Spinal cord (tissue), 10 donors: ENCODE measurements around the gene GDAP2. TPM values are rescaled to one million over a fixed set of nuclear protein-coding genes. Genes with fewer than 3 reads are reported as not detected.
"Not testable (repeated sequence)": the region's sequence is repeated elsewhere in the genome, so short reads cannot be mapped to it uniquely, and the experiment has no call there.

ENCODE experiments used
- DNase-seq, 6 donors: peaks; one replicate each; pipeline versions ENCODE4 v3.0.0 to v3.0.0-alpha.2; 2013 to 2015; ENCODE audit warnings: low spot score in 6 of 6, low read depth in 4 of 6
- H3K27ac ChIP-seq: one replicate; pipeline ENCODE4 v1.5.1; 2013; ENCODE audit warnings: low read depth, low read length, control low read depth
- H3K27me3 ChIP-seq: one replicate; pipeline ENCODE4 v1.6.1; 2013; ENCODE audit warnings: low read length; ENCODE audit not compliant: control insufficient read depth, insufficient read depth
- H3K36me3 ChIP-seq: one replicate; pipeline ENCODE4 v1.6.1; 2013; ENCODE audit warnings: low read length; ENCODE audit not compliant: control insufficient read depth, insufficient read depth
- H3K4me1 ChIP-seq: one replicate; pipeline ENCODE4 v1.6.1; 2013; ENCODE audit warnings: low read length; ENCODE audit not compliant: control insufficient read depth, insufficient read depth
- H3K4me3 ChIP-seq: one replicate; pipeline ENCODE4 v1.5.1; 2013; ENCODE audit warnings: low read depth, low read length, control low read depth
- H3K9me3 ChIP-seq: one replicate; pipeline ENCODE4 v1.6.1; 2013; ENCODE audit warnings: low read length; ENCODE audit not compliant: control insufficient read depth, insufficient read depth
- whole genome bisulfite sequencing: methylation state at CpG from one replicate; pipeline ENCODE4 v1.1.5; 2013; ENCODE audit warnings: missing lambda C conversion rate; ENCODE audit not compliant: insufficient coverage; 5-methylcytosine and 5-hydroxymethylcytosine counted together
- polyA plus RNA-seq, 2 donors: library from polyadenylated mRNA; unstranded; fragments of 120-200 nt; gene quantifications; one replicate each; pipeline ENCODE4 v1.2.1, GENCODE V29; 2013; ENCODE audit not compliant: insufficient read length in 2 of 2
- total RNA-seq, 2 donors: library from RNA; depleted of rRNA in 1 of 2; stranded (reverse); fragments of 120-200 nt in 1 of 2; fragments of >200 nt in 1 of 2; gene quantifications; one replicate each; pipeline versions ENCODE4 v1.2.3 to v1.2.4, GENCODE V29; 2013 to 2014
- donor health status: healthy.

GDAP2 gene
- total and polyA plus RNA-seq, 4 donors: 11.0 to 43.7 (median 20.8) TPM

DNA sequence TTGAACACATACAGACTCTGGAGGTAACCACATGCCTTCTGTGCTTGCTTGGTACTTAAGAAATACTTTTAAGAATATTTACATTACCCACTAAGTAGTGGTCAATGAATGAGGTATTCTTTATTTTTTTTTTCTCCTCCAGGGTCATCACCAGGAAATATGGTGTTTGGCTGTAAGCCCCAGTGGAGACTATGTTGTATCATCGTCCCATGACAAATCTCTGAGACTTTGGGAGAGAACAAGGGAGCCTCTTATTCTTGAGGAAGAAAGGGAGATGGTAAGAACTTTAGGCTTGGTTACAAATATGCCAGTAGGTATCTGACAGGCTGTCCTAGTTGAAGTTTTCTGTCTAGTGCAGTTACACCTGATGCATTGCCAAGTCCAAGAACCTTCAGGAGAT, 23.0 kb upstream of the GDAP2 start:
- peaks cover 6% of the 10 kb centered on the region for H3K36me3 ChIP-seq

DNA sequence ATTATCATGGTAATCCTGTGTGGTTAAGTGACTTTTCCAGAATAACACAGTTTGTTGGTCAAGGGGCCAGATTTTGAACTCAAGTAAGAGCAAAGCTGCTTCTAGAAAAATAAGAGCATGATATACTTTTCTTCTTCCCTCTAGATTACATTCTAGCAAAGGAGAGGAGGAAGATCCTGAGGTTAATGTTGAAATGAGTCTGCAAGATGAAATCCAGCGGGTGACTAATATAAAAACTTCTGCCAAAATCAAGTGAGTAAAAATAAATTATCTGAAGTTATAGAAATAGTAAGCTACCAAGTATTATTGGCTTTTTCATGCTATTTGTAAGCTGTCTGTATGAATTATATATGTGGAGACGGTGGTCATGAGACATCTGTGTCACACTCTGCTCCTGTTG, 12.9 kb upstream of the GDAP2 start:
- Histone ChIP-seq H3K27ac (no peak overlapping the region), H3K9me3 (no peaks in the 10 kb centered on the region), H3K36me3 (peaks cover 28% of the 10 kb centered on the region), H3K27me3 (no peaks in the 10 kb centered on the region), H3K4me1 (no peaks in the 10 kb centered on the region), H3K4me3 (no peak overlapping the region)
- WGBS: no CpG with 5 or more reads among the region's 2 CpGs
- no peak for DNase-seq

More for the DNA sequence above, 23.0 kb upstream of the GDAP2 start:
- no peak overlapping the region for H3K27ac ChIP-seq
- no peak for DNase-seq
- H3K4me1 ChIP-seq: no peaks in the 10 kb centered on the region
- H3K27me3 ChIP-seq: no peaks in the 10 kb centered on the region
- H3K9me3 ChIP-seq: no peaks in the 10 kb centered on the region
- H3K4me3 ChIP-seq: no peak overlapping the region
- 70% methylated on average over 1 of the region's 1 CpG for WGBS

DNA sequence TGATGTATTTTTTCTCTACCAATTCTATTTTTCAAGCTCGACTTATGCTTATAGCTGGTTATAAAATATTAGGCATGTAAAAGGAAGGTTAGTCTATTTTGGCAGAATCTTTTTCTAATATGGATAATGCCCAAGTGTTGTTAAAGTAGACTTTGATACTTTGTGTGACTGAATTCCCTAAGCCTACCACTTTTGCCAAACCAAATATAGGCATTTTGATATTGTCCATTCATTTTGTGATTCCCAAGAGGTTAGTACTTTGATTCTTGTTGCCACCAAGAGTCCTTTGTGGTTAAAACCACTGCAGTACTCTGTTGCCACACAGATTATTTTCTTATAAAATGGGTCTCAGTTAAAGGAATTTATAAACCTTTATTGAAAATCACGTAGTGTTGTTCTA, 4.3 kb upstream of the GDAP2 start:
- WGBS: no CpG with 5 or more reads among the region's 2 CpGs
- Histone ChIP-seq H3K27ac (no peak overlapping the region), H3K36me3 (no peaks in the 10 kb centered on the region), H3K4me1 (peaks cover 4% of the 10 kb centered on the region), H3K4me3 (no peak overlapping the region), H3K27me3 (no peaks in the 10 kb centered on the region), H3K9me3 (no peaks in the 10 kb centered on the region)
- DNase-seq: no peak

DNA sequence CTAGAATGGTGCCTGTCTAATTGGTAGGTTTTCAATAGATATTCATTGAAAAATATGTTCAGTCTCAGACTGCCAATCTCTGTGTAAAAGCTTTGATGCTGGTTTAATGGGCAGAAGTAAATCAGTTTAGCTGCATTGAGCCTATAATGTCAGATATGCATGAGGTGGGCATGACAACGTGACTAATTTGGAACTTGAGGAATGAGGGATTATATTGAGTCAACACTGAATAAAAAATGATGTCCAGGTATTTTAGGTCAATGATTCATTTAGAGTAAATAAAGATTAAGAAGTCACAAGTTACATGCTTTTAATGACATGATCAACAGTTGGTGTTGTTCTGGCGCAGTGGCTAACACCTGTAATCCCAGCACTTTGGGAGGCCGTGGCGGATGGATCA, 3.2 kb upstream of the GDAP2 start:
- no peak for DNase-seq
- Histone ChIP-seq H3K9me3 (no peaks in the 10 kb centered on the region), H3K4me1 (peaks cover 4% of the 10 kb centered on the region), H3K36me3 (no peaks in the 10 kb centered on the region), H3K27me3 (no peaks in the 10 kb centered on the region), H3K4me3 (no peak overlapping the region), H3K27ac (no peak overlapping the region)
- WGBS: 100% methylated on average over 2 of the region's 4 CpGs

DNA sequence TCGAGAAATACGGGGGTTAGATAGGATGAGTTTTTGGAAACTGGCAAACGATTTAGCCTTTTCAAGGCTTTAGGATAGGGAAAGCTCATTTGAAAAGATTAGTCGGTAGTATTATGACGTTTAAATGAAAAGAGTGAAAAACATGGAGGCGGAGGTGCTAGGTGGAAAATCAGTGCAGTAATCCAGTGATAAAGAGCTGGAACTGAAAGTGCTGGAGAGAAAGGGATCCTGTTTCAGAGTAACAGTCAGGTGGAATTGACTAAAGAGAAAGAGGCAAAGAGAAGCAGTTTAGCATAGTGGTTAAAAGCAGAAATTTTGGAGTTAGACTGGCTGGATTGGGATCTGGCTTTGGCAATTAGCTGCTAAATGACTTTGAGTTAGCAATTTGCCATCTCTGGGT, 1.1 kb upstream of the GDAP2 start:
- Histone ChIP-seq H3K27me3 (no peaks in the 10 kb centered on the region), H3K36me3 (no peaks in the 10 kb centered on the region), H3K9me3 (no peaks in the 10 kb centered on the region), H3K4me3 (peak overlapping the region; percentile 88), H3K4me1 (peaks cover 4% of the 10 kb centered on the region), H3K27ac (no peak overlapping the region)
- no peak for DNase-seq
- 7% methylated on average over 6 of the region's 6 CpGs for WGBS

DNA sequence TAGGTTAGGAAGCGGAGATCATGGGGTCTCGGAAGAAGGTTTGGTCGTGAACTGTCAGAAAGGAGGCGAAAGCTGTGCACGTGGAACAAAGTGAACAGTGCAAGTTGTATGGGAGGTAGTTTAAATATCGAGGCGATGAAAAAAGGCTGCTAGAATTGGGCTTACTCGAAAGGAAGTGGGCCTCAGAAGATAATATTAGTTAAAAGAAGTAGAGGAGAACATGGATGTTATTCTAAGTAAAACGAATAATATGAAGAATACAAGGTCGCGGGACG, 689 bp upstream of the GDAP2 start:
- 1% methylated on average over 12 of the region's 12 CpGs for WGBS
- H3K27ac ChIP-seq: peak overlapping the region; percentile 36
- no peak for DNase-seq

DNA sequence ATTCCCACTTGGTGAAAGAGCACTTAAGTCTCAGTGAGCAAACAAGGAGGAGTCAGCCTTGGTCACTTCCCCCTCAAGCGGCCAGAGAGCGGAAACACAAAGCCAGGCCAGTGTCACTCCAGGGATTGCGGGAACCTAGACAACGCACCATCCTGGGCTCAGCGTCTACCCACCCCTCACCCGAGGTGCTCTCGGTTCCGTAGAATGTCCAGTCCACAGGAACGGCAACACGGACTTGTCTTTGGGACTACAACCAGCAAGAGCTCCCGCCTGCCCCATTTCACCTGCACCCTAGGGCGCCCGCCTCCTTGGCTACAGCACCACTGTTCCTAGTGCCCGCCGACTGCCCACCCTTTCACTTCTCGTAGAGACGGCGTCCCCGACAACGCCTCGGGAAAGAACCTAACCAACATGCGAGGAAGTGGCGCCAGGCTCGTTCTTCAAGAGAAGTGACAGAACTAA, 509 bp downstream of the GDAP2 start:
- H3K9me3 ChIP-seq: no peaks in the 10 kb centered on the region
- peak overlapping the region; percentile 83 for H3K27ac ChIP-seq
- H3K4me3 ChIP-seq: peak overlapping the region; percentile 88
- H3K27me3 ChIP-seq: no peaks in the 10 kb centered on the region
- H3K36me3 ChIP-seq: no peaks in the 10 kb centered on the region
- H3K4me1 ChIP-seq: peaks cover 4% of the 10 kb centered on the region
- peak in 5 of 6 donors; percentile 18 to 80 (median 33) for DNase-seq
- WGBS: under 1% methylated on average over 24 of the region's 24 CpGs

More for the DNA sequence above, 689 bp upstream of the GDAP2 start:
- H3K9me3 ChIP-seq: no peaks in the 10 kb centered on the region
- H3K27me3 ChIP-seq: no peaks in the 10 kb centered on the region
- H3K36me3 ChIP-seq: no peaks in the 10 kb centered on the region
- peaks cover 4% of the 10 kb centered on the region for H3K4me1 ChIP-seq
- H3K4me3 ChIP-seq: peak overlapping the region; percentile 88

DNA sequence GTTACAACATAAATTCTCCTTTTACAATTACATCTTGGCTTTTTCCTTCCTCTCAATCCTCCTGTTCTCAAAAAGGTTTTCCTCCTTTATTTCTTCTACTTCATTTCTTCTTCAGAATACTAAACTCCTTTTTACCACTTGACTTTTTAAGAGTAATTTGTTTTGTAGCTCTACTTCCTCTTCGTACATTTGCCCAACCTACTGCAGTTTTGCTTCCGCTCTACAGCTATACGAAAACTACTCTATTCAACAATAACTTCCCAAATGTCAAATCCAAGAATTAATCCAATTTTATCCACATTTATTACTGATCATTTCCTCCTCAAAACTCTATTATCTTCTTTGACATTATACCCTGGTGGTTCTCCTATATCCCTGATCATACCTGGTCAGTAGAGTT, 3.4 kb downstream of the GDAP2 start:
- DNase-seq: no peak
- WGBS: 96% methylated on average over 3 of the region's 3 CpGs

DNA sequence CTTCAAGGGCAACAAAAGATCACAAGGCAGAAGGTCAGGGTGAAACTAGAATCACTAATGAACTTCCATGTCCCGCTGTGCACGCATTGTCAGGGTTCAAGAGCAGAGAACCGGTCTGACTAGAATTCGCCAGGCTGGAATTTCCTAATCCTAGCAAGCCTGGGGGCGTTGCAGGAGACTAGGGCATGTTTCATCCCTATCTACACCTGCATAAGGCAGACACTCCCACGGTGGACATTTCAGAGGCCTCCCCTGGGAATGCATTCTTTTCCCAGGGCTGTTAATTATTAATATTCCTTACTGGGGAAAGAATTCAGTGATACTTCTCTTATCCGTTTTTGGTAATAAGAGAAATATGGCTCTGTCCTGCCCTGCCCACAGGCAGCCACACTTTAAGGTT, 6.7 kb downstream of the GDAP2 start:
- not testable (repeated sequence) for H3K27ac ChIP-seq, H3K4me1 ChIP-seq, DNase-seq, H3K9me3 ChIP-seq, H3K27me3 ChIP-seq, H3K36me3 ChIP-seq, H3K4me3 ChIP-seq
- 92% methylated on average over 4 of the region's 7 CpGs for WGBS

More for the DNA sequence above, 3.4 kb downstream of the GDAP2 start:
- no peaks in the 10 kb centered on the region for H3K36me3 ChIP-seq
- H3K4me3 ChIP-seq: no peak overlapping the region
- H3K27ac ChIP-seq: no peak overlapping the region
- peaks cover 3% of the 10 kb centered on the region for H3K4me1 ChIP-seq
- no peaks in the 10 kb centered on the region for H3K27me3 ChIP-seq
- H3K9me3 ChIP-seq: no peaks in the 10 kb centered on the region

DNA sequence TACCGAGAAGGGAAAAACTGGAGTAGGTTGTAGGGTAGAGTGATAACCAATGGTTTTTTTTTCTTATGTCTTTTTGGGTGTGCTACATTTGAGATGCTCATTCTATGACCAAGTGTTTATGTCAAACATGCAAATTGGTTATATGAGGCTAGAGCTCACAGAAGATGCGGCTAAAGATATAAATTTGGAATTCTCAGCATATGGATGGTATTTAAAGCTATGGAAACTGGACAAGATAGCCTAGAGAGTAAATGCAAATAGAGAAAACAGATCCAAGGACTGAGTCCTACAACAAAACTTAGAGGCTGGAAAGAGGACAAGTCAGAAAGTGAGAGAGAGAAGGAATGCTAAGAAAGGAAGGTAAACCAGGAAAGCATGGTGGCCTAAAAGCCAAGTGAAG, 7.4 kb downstream of the GDAP2 start:
- H3K4me1 ChIP-seq: no peaks in the 10 kb centered on the region
- peak in 1 of 6 donors; percentile 54 for DNase-seq

More for the DNA sequence above, 7.4 kb downstream of the GDAP2 start:
- 100% methylated on average over 2 of the region's 2 CpGs for WGBS
- H3K4me3 ChIP-seq: no peak overlapping the region
- H3K9me3 ChIP-seq: no peaks in the 10 kb centered on the region
- H3K27ac ChIP-seq: no peak overlapping the region
- H3K27me3 ChIP-seq: no peaks in the 10 kb centered on the region
- H3K36me3 ChIP-seq: peaks cover 8% of the 10 kb centered on the region
